HG03097 (cell line): ENCODE results near the gene CDK6.

ENCODE experiments used
- ATAC-seq: cut with Tn5 transposase; IDR thresholded peaks from one replicate; pipeline ENCODE4 v1.9.1; 2021; ENCODE audit not compliant: unreplicated experiment, low FRiP score

Gene CDK6

GRCh38 chr7:92716825-92717580 lies 119.4 kb downstream of the CDK6 start:
- no peak for ATAC-seq

GRCh38 chr7:92715963-92716362 lies 120.4 kb downstream of the CDK6 start:
- no peak for ATAC-seq

GRCh38 chr7:92714767-92715166 lies 121.6 kb downstream of the CDK6 start:
- ATAC-seq: no peak

- no peak for ATAC-seq
These were observed 122.1 kb downstream of the CDK6 start for GRCh38 chr7:92714280-92714679.

GRCh38 chr7:92709912-92710311 lies 126.5 kb downstream of the CDK6 start:
- no peak for ATAC-seq

GRCh38 chr7:92709150-92709549 lies 127.2 kb downstream of the CDK6 start:
- no peak for ATAC-seq

- no peak for ATAC-seq
These were observed 128.0 kb downstream of the CDK6 start for GRCh38 chr7:92708111-92709042.

GRCh38 chr7:92707435-92707834 lies 128.9 kb downstream of the CDK6 start:
- no peak for ATAC-seq

GRCh38 chr7:92706563-92706962 lies 129.8 kb downstream of the CDK6 start:
- ATAC-seq: no peak

- ATAC-seq: no peak
These were observed 130.5 kb downstream of the CDK6 start for GRCh38 chr7:92705831-92706230.

GRCh38 chr7:92704858-92705257 lies 131.5 kb downstream of the CDK6 start:
- no peak for ATAC-seq

- no peak for ATAC-seq
These were observed 133.8 kb downstream of the CDK6 start for GRCh38 chr7:92702535-92702934.

GRCh38 chr7:92699966-92700514 lies 136.3 kb downstream of the CDK6 start:
- ATAC-seq: no peak

- no peak for ATAC-seq
These were observed 136.8 kb downstream of the CDK6 start for GRCh38 chr7:92699560-92699959.

- no peak for ATAC-seq
These were observed 138.0 kb downstream of the CDK6 start for GRCh38 chr7:92698237-92698841.

- no peak for ATAC-seq
These were observed 139.0 kb downstream of the CDK6 start for GRCh38 chr7:92697414-92697813.

- no peak for ATAC-seq
These were observed 139.4 kb downstream of the CDK6 start for GRCh38 chr7:92697012-92697411.

GRCh38 chr7:92696584-92696983 lies 139.8 kb downstream of the CDK6 start:
- ATAC-seq: no peak

- ATAC-seq: no peak
These were observed 140.8 kb downstream of the CDK6 start for GRCh38 chr7:92695308-92696261.

GRCh38 chr7:92694211-92694610 lies 142.2 kb downstream of the CDK6 start:
- no peak for ATAC-seq
